BE2C (cell line): ENCODE data around the gene LOXHD1.

Source experiments
- DNase-seq: peaks from one replicate; pipeline ENCODE4 v3.0.0-alpha.2; 2020
- H3K27me3 ChIP-seq: fragments of 250-450 bp; sonication (Bioruptor Pico); 2 replicates; pipeline ENCODE4 v1.5.1; 2020; ENCODE audit warnings: mild to moderate bottlenecking
- H3K36me3 ChIP-seq: fragments of 250-450 bp; sonication (Bioruptor Pico); 2 replicates; pipeline ENCODE4 v1.5.1; 2020; ENCODE audit warnings: mild to moderate bottlenecking
- H3K4me1 ChIP-seq: fragments of 250-450 bp; sonication (Bioruptor Pico); 2 replicates; pipeline ENCODE4 v1.5.1; 2020
- H3K4me3 ChIP-seq: 2 replicates; pipeline ENCODE4 v1.5.1; 2011; ENCODE audit warnings: low read depth, low read length
- H3K9me3 ChIP-seq: fragments of 250-450 bp; sonication (Bioruptor Pico); 2 replicates; pipeline ENCODE4 v1.5.1; 2020
- TF ChIP-seq, protein P1 (sequence below): IDR thresholded peaks from 2 replicates; pipeline ENCODE4 v1.5.1; 2012; ENCODE audit warnings: mild to moderate bottlenecking, low read depth, low read length

The LOXHD1 gene

DNA sequence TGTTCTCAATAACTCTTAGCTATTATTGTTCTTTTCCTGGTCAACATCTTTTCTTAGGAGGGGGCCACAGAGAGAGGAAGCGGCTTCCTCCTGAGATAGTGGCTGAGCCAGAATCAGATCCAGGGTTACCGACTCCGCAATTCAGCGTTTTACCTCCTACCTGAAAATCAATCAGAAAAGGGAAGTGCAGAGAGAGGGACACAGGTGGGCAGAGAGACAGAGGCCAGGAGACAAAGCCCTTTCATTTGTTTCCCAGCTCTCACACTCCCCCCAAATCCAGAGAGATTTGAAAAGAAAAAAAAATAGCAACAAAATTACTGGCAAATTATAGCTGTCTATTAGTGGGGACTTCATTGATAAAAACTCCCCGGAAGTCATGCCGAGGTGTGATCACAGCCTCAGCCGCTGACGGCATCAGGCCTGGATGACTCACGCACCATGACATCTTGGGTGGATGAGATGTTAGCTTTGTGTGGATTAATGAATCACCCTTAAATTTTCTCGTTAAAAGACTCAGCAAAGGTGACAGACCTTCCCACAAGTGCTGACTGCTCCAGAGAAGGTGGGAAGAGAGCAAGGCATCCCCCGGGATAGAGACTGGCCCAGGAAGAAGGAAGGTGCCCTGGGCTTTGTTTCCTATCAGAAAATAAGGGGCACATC lies 120.7 kb downstream of the LOXHD1 start:
- TF ChIP-seq, protein P1, sequence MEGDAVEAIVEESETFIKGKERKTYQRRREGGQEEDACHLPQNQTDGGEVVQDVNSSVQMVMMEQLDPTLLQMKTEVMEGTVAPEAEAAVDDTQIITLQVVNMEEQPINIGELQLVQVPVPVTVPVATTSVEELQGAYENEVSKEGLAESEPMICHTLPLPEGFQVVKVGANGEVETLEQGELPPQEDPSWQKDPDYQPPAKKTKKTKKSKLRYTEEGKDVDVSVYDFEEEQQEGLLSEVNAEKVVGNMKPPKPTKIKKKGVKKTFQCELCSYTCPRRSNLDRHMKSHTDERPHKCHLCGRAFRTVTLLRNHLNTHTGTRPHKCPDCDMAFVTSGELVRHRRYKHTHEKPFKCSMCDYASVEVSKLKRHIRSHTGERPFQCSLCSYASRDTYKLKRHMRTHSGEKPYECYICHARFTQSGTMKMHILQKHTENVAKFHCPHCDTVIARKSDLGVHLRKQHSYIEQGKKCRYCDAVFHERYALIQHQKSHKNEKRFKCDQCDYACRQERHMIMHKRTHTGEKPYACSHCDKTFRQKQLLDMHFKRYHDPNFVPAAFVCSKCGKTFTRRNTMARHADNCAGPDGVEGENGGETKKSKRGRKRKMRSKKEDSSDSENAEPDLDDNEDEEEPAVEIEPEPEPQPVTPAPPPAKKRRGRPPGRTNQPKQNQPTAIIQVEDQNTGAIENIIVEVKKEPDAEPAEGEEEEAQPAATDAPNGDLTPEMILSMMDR, result no peak
- Histone ChIP-seq H3K4me3 (no peak overlapping the region), H3K36me3 (no peaks in the 10 kb centered on the region), H3K27me3 (no peaks in the 10 kb centered on the region), H3K9me3 (no peaks in the 10 kb centered on the region), H3K4me1 (no peaks in the 10 kb centered on the region)
- no peak for DNase-seq

DNA sequence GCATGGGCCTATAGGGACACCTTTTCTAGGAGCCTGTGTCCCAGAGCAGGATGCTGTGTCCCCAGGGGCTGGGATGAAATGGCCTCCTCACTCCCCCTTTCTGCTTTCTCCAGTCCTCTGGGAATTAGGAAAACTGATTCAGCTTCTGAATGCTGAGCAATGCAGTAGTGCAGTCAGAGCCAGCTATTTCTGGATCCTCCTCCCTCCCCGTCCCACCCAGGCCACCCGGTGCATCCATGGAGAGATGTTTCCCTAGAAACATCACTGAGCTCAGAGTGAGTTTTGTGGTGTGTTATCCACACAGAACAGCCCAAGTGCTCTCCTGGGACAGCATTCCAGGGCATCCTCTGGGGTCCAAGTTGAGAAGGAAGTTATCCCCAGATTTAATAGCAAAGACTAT lies 125.5 kb downstream of the LOXHD1 start:
- TF ChIP-seq, protein P1, result no peak
- Histone ChIP-seq H3K27me3 (no peaks in the 10 kb centered on the region), H3K4me3 (no peak overlapping the region), H3K36me3 (no peaks in the 10 kb centered on the region), H3K4me1 (no peaks in the 10 kb centered on the region), H3K9me3 (no peaks in the 10 kb centered on the region)
- DNase-seq, result no peak

DNA sequence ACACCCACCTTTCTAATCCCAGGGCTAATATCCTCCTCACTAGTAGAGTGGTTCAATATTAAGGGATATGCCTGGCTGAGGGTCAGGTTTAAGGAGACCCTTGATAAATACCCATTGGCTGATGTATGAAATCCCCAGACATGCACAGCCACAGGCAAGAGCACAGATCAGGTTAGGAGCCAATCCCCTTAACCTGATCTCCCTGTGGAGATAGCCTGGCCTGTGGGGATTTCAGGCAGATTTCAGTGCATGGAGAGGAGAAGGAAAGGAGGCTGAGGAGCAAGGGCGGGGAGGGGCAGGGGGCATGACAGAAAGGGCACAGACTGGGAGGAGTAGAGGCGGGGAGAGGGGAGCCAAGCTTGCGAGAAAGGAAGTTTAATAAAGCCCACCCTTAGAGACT lies 129.0 kb downstream of the LOXHD1 start:
- Histone ChIP-seq H3K4me1 (no peaks in the 10 kb centered on the region), H3K27me3 (no peaks in the 10 kb centered on the region), H3K4me3 (no peak overlapping the region), H3K36me3 (no peaks in the 10 kb centered on the region), H3K9me3 (no peaks in the 10 kb centered on the region)
- DNase-seq, result no peak
- TF ChIP-seq, protein P1, result no peak

DNA sequence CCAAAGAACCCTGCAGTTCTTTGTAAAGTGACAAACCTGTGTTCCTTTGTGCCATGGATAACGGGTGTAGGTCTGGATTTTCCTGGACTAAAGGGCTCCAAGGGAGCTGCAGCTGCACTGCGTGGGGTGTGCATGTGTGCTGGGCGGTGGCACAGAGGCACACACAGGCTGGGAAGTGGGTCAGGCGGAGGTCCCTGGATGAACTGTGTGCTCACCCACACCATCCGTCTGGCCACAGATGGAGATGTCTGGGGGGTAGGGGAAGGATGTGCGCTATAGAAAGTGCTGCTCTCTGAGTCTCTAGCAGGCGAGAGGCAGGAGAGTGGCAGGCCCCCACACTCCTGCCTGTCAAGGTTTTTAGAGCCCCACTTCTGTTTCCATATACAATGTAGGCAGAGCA lies 137.2 kb downstream of the LOXHD1 start:
- no peak for DNase-seq
- Histone ChIP-seq H3K9me3 (no peaks in the 10 kb centered on the region), H3K4me3 (no peak overlapping the region), H3K4me1 (no peaks in the 10 kb centered on the region), H3K27me3 (no peaks in the 10 kb centered on the region), H3K36me3 (no peaks in the 10 kb centered on the region)
- TF ChIP-seq, protein P1, result no peak

DNA sequence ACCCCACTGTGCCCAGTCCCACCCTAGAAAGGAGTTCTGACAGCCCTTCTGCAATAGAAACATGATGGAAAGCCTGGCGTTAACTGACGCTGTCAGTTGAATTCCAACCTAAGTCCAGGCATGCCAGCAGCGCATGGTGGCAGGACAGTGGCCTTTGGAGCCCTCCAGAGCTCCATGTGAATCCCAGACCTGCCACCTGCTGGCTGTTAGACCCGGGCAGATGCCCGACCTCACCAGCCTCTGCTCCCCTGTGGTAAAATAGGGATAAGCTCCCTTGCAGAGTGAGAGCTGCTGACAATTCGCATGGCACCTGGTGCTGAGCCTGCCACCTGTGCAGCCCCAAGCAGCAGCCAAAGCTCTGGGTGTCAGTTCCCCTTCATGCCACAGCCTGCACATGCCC lies 138.6 kb downstream of the LOXHD1 start:
- no peak overlapping the region for H3K4me3 ChIP-seq
- H3K9me3 ChIP-seq, result no peaks in the 10 kb centered on the region
- no peaks in the 10 kb centered on the region for H3K4me1 ChIP-seq
- DNase-seq, result peak; percentile 28
- TF ChIP-seq, protein P1, result peak; percentile 30
- H3K36me3 ChIP-seq, result no peaks in the 10 kb centered on the region
- no peaks in the 10 kb centered on the region for H3K27me3 ChIP-seq

DNA sequence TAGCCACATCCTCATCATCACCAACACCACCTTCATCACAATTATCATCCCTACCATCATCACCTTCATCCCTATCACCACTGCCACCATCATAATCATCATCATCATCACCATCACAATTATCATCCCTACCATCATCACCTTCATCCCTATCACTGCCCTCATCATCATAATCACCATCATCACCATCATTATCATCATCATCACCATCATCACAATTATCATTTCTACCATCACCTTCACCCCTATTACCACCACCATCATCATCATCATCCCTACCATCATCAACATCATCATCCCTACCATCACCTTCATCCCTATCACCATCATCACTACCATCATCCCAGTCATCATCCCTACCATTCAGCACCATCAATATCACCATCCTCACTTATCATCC lies 140.5 kb downstream of the LOXHD1 start:
- Histone ChIP-seq H3K4me3 (no peak overlapping the region), H3K27me3 (no peaks in the 10 kb centered on the region), H3K9me3 (no peaks in the 10 kb centered on the region), H3K4me1 (no peaks in the 10 kb centered on the region), H3K36me3 (no peaks in the 10 kb centered on the region)
- TF ChIP-seq, protein P1, result no peak
- no peak for DNase-seq
